ENCODE results near the gene ANGPT4.

DNA sequence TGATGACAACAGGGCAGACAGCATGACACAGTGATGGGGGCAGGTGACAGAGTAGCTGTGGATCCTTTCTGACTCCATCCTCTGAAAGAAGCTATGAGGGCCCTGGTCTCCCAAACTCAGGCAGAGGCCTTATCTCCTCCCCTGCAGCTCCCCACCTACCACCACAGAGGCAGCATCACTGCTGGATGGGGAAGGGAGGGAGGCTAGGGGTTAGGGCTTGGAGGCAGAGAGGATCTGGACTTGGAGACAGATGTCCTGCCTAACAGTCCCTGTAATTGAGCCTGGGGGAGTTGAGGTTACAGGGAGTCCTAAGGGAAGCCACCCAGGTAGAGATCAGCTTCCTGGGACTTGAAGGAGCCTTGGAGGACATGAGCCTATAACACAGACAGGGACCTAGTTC, 44.7 kb downstream of the ANGPT4 start:
- TF ChIP-seq, protein P1, sequence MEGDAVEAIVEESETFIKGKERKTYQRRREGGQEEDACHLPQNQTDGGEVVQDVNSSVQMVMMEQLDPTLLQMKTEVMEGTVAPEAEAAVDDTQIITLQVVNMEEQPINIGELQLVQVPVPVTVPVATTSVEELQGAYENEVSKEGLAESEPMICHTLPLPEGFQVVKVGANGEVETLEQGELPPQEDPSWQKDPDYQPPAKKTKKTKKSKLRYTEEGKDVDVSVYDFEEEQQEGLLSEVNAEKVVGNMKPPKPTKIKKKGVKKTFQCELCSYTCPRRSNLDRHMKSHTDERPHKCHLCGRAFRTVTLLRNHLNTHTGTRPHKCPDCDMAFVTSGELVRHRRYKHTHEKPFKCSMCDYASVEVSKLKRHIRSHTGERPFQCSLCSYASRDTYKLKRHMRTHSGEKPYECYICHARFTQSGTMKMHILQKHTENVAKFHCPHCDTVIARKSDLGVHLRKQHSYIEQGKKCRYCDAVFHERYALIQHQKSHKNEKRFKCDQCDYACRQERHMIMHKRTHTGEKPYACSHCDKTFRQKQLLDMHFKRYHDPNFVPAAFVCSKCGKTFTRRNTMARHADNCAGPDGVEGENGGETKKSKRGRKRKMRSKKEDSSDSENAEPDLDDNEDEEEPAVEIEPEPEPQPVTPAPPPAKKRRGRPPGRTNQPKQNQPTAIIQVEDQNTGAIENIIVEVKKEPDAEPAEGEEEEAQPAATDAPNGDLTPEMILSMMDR (IDR thresholded peaks at IDR 0.05; ENCODE audit: low read depth, low read length), result no peak
- TF ChIP-seq EZH2phosphoT487 (IDR thresholded peaks at IDR 0.05; ENCODE audit: low read depth), result no peak
